DND-41 (cell line): Measurements from ENCODE around the gene TNFSF13B.

Experiments
- CTCF ChIP-seq: IDR thresholded peaks from 2 replicates; pipeline ENCODE4 v1.5.1; 2012; ENCODE audit warnings: borderline replicate concordance, low read length, moderate library complexity, mild to moderate bottlenecking; ENCODE audit not compliant: poor library complexity, severe bottlenecking; ENCODE audit errors: extremely low read depth
- EZH2 ChIP-seq: IDR thresholded peaks from 3 replicates; pipeline ENCODE4 v1.6.1; 2012; ENCODE audit warnings: borderline replicate concordance, low read depth, mild to moderate bottlenecking, moderate library complexity, low read length, inconsistent platforms; ENCODE audit not compliant: severe bottlenecking

- no peak for TF ChIP-seq EZH2
- TF ChIP-seq CTCF, result peak; percentile 81
Measured at GRCh38 chr13:108227651-108228272, 41.8 kb upstream of the TNFSF13B start.
